Mammary epithelial cell (primary cell): ENCODE results near the gene CXCL14.

ENCODE experiments used
- EZH2 ChIP-seq: IDR thresholded peaks from 2 replicates; pipeline ENCODE4 v1.6.1; 2012; ENCODE audit warnings: low read length, inconsistent platforms, borderline replicate concordance
- TF ChIP-seq, protein P1 (sequence below), 2 donors: IDR thresholded peaks in 1 of 2; conservative IDR thresholded peaks in 1 of 2; 2 replicates each; pipeline ENCODE4 v1.5.1; 2011 to 2012; ENCODE audit warnings: inconsistent platforms in 2 of 2, low read length in 2 of 2, mild to moderate bottlenecking in 2 of 2, control low read depth in 1 of 2, low read depth in 1 of 2; ENCODE audit not compliant: insufficient read depth in 1 of 2; ENCODE audit errors: extremely low read depth in 1 of 2

DNA sequence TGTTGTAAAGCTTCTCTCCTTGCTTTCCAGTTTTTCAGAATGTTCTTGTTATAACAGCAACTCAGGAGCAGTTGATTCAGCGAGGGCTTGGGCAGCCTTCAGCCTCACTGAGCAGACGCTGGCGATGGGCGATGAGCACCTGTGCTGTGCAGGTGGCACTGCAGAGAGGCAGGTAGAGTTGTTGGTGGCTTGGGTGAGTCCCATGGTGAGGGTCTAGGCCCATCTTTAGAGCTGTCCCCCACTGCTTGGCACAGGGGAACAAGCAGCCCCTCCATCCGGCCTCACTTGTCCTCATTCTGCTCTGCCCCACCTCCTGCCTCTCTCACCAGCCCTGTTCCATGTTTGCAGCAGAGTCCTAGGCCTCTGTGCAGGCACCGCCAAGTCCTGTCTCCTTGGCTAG lies 6.1 kb upstream of the CXCL14 start:
- TF ChIP-seq, protein P1, sequence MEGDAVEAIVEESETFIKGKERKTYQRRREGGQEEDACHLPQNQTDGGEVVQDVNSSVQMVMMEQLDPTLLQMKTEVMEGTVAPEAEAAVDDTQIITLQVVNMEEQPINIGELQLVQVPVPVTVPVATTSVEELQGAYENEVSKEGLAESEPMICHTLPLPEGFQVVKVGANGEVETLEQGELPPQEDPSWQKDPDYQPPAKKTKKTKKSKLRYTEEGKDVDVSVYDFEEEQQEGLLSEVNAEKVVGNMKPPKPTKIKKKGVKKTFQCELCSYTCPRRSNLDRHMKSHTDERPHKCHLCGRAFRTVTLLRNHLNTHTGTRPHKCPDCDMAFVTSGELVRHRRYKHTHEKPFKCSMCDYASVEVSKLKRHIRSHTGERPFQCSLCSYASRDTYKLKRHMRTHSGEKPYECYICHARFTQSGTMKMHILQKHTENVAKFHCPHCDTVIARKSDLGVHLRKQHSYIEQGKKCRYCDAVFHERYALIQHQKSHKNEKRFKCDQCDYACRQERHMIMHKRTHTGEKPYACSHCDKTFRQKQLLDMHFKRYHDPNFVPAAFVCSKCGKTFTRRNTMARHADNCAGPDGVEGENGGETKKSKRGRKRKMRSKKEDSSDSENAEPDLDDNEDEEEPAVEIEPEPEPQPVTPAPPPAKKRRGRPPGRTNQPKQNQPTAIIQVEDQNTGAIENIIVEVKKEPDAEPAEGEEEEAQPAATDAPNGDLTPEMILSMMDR (conservative IDR thresholded peaks at IDR 0.05 in 1 of 2, IDR thresholded peaks at IDR 0.05 in 1 of 2; ENCODE audit: extremely low read depth in 1 of 2, insufficient read depth in 1 of 2, low read depth in 1 of 2, low read length in 2 of 2) = no peak
- TF ChIP-seq EZH2 = no peak
